Medulla oblongata (tissue), 1 donor: ENCODE measurements around the gene HYAL2.
"Not testable (repeated sequence)": the region's sequence is repeated elsewhere in the genome, so short reads cannot be mapped to it uniquely, and the experiment has no call there.

Experiments
- DNase-seq: peaks from one replicate; pipeline ENCODE4 v3.0.0-alpha.2; 2015; ENCODE audit errors: extremely low spot score

The HYAL2 gene

DNA sequence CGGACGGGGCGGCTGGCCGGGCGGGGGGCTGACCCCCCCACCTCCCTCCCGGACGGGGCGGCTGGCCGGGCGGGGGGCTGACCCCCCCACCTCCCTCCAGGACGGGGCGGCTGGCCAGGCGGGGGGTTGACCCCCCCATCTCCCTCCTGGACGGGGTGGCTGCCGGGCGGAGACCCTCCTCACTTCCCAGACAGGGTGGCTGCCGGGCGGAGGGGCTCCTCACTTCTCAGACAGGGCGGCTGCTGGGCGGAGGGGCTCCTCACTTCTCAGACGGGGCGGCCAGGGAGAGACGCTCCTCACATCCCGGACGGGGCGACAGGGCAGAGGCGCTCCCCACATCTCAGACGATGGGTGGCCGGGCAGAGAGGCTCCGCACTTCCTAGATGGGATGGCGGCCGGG is 10.5 kb downstream of the HYAL2 start:
- DNase-seq = not testable (repeated sequence)

DNA sequence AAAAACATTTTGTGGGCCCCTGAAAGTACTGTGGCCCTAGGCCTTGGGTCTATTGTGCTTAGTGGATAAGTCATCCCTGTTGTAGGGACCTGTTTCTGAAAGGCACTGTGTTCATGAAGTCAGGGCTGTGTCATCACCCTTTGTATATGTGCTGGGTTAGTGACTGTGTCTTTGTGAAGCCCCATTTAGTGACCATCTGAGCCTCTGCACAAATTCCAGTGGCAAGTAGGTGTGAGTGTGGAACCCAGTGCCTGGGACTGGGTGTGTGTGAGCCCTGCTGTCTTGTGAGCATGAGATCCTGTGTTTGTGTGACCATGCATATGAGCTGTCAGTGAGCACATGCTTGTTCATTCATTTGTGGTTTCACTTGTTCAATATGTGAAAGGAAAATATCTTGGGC is 17.9 kb downstream of the HYAL2 start:
- no peak for DNase-seq

DNA sequence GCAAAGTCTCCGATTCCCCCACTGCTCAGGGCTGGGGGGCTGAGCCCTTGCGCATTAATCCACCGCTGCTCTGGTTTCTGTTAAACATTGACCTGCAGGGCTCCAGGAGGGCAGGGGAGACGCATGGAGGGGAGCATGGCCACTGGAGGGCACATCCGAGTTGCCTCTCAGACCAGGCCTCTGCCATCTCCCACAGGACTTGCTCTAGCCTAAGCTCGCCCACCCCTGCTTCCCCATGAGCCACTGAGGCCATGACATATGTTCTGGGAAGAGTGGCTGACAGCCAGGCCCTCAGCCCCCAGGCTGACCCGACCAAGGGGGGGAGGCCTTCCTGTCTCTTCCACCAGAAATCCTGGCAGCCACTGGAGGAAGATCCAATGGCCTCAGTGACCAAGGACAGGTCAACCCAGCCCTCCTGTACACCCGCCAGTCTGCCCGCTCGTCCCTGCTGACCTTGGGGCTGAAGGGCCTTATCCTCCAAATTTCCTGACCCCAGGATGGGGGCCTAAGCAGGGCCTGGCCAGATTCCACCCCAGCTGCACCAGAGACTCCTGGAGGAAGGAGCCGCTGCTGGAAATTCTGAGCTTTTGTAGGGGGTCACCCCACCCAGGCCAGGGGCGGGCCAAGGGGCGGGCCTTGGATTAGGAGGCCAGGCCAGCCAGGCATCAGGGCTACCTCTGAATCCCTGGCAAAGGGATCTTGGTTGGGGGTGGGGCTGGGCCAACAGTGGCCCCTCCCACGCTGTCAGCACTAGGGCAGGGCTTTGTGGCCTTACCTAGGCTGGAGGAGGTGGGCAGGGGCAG is 19.3 kb downstream of the HYAL2 start, which contains the start of gene HYAL1:
TSS of gene HYAL1 (minus strand) at position 562 of the 803 bp plus-strand sequence. CDS start 618 bp downstream, outside the sequence.
- no peak for DNase-seq

DNA sequence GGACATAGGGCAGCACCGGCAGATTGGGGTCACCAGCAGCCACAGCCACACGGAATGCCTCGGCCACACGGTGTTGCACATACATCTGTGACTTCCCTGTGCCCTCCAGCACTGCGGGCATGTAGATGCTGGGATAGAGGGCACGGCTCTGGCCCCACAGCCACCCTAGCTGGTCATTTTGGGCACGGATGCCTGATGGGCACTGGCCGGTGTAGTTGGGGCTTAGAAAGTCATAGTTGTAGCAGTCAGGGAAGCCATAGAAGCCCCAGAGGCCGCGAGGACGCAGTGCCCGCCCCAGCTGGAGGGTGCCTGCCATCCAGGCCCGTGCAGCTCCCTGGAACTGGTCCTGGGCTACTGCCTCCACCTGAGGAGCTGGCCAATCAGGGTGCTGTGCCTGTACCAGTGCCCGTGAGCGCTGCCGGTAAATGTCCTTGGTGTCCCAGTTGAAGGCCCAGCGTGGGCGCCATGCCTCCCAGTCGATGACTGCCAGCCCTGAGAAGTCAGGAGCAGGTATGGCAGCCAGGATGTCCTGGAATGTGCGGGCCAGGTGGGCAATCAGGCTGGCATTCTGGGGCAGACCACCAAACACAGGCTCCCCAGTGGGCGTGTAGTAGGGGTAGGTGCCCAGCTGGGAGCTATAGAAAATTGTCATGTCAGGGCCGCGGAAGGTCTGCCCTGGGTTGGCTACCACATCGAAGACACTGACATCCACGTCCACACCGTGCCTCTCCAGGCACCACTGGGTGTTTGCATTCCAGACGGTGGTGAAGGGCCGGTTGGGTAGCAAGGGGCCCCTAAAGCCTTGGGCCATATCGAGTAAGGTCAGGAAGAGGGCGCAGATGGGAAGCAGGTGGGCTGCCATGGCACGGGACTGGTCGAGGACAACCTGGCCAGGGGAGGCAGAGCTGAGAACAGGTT is 20.2 kb downstream of the HYAL2 start:
- DNase-seq = no peak

DNA sequence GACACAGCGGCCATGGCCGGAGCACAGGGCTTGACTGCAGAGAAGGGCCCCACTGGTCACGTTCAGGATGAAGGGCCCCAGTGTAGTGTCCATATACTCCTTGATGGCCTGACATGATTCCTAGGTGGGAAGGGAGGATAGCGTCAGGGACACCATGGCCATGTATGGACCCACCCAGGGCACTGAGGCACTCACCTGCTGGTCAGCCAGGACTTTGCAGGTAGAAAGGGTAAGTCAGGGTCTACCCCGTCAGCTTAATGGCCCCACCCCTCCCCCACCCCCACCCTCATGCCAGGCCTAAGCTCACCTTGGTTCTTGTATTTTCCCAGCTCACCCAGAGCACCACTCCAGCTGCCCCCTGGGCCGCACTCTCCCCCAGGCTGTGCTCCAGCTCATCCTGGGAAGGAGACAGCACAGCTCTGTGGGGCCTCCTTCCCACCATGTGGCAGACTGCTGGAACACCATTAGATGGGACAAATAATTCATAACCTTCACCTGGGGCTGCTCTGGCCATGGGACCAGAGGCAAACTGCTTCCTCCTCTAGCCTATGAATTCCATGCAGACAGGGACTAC is 21.8 kb downstream of the HYAL2 start:
- DNase-seq = no peak

DNA sequence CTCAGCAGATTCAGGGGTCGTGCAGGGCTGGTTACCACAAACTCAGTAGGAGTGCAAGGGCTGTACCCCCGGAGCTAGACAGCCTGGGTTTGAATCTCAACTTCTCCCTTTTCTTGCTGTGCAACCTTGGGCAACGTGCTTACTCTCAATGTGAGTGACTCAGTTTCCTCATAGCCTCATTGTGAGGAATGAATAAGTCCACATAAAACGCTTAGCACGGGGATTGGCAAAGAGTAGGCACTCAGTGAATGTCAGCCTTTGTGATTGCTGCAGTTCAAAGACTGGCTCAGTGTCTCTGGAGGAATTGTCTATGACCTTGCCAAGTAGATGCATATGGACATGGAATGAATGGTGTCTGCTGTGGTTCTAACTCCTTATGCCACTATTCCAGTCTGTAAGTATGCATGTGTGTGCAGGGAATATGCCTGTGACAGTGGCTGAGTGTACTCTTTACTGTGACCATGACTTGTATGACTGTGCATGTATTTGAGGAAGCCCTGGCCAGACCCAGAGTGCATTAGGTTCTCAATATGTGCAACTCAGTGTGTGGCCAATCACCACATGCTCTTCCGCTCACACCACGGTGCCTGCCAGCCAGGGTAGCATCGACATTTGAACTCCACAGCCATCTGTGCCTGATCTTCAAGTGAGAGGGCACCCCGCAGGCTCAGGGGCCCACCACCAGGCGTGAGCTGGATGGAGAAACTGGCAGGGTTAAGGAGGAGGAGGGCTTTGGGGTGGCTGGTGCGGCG is 22.4 kb downstream of the HYAL2 start:
- DNase-seq = peak; percentile 92

DNA sequence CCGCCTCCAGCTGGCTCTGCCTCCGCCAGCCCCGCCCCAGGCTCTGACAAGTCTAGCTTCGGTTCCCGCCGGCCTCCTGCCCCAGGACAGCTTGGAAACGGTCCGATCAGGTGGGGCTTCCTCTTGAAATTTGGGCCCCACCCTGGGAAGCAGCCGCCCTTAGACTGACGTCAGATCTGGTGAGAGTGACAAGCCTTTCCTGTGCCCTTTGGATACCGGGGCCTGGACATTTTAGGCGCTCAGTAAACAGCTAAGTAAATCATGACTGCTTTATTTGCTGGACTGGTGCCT is 23.0 kb downstream of the HYAL2 start:
- no peak for DNase-seq

DNA sequence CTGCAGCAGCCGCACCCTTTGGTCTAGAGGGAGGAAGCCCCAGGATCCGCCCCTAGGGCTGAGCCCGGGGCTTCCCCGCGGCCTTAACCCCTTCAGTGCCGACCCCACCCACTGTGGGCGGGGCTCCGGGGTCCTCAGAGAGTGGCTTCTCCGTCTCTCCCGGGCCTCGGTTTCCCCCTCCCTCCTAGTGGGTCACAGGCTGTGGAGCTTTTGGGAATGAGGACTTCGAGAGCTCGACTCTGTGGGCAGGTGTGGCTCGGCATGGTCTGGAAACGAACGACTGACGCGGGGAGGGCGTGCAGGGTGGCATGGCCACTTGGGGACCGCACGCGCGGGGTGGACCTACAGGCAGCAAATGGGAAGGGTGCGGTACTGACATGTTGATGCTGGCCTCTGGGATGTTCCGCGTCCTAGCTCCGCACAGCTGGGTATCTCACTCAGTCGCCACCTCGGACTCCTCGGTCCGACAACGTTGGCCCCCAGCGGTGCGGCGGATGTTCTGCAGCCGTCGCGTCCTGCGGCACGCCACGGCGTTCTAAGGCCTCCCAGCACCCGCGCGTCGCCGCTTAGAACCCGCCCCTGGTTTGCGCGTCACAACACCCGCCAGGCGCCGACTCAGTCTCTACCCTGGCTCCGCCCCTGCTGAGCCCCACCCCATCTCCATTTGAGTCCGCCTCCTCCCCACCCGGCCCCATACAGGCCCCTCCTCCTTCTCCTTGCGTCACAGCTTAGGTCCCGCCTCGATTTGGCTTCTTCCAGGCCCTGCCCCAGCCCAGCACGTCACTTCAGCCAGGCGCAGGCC is 23.5 kb downstream of the HYAL2 start, which contains the start of the genes HYAL3 and NAA80:
TSS of gene HYAL3 (minus strand) at position 570 of the 802 bp plus-strand sequence. CDS start 3,803 bp downstream, outside the sequence.
TSS of gene NAA80 (minus strand) at position 570 of the 802 bp plus-strand sequence. CDS start 1,942 bp downstream, outside the sequence.
- DNase-seq = peak; percentile 100

DNA sequence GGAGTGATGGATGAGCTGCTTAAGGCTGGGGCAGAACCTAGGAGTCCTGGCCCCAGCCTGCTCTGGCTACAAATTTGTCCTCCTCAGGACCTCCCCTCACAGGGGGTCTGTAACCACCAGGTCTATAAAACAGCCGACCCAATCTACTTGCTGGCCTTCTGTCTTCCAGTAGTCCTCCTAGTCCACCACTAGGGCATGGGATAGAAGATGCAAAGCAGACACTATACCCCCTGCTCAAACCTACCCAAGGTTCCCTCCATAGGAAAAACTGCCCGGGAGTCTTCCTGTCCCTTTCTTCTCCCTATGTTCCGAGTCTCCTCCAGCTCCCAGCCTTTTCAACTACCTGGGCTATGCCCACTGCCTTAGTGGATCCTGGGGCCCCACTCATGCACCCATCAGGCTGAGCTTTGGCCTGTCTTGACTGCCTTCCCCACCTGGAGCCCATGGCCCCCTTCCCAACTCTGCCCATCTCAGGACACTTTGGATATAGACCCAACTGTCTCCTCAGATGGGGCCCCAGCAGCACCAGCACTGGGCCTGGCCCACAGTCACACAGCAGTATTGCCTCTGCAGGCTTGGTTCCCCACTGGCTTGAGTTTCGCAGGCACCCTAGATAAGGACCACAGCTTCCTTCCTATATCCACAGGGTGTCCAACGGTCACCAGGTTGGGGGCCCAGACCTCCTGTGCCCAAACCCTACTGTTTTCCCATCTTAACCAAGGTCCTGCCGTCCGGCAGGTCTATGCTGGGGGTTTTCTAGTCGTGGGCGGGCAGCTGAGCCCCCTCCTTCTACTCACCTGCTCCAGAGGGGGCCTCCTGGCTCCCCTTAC is 24.4 kb downstream of the HYAL2 start:
- DNase-seq = no peak

DNA sequence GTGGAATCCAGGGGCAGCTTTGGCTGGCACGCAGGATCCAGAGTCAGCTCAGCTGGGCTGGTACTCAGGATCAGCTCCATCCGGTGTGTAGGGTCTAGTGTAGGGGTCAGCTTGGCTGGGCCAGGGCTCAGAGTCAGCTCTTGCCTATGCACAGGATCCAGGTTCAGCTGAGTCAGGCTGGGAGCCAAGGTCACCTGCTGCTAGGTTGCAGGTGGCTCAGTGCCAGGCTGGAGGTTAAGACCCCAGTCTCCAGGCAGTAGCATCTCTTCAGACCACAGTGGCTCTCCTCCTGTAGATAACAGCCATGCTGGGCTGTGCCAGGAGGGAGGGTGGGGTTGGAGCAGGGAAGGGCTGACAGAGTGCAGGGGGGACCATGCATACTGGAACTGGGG is 25.2 kb downstream of the HYAL2 start:
- DNase-seq = no peak

DNA sequence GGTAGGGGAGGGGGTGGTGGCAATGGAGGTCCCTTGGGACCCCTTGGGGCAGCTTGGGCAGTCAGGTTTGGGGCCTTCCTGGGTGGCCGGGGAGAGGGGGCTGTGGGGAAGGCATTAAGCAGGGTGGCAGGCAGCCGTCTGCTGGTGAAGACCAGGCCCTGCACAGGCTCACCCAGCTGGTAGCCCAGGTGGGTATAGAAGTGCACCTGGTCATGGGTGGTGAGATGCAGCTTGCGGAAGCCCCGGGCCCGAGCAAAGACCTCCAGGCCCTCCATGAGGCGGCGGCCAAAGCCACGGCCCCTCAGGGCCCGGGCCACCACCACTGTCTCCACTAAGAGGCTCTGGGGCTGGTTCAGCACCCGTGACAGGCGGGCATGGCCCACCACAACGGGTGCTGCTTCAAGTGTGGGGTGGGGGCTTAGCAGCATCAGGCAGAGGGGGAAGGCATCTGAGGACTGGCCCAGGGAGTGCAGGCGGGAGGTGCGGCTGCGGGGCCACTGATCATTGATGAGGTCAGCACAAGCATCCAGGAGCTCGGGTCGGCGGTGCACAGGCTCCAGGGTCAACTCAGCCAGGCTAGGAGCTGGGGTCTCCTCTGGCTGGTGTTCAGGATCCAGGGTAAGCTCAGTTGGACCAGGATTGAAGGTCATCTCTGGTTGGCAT is 25.7 kb downstream of the HYAL2 start:
- no peak for DNase-seq

DNA sequence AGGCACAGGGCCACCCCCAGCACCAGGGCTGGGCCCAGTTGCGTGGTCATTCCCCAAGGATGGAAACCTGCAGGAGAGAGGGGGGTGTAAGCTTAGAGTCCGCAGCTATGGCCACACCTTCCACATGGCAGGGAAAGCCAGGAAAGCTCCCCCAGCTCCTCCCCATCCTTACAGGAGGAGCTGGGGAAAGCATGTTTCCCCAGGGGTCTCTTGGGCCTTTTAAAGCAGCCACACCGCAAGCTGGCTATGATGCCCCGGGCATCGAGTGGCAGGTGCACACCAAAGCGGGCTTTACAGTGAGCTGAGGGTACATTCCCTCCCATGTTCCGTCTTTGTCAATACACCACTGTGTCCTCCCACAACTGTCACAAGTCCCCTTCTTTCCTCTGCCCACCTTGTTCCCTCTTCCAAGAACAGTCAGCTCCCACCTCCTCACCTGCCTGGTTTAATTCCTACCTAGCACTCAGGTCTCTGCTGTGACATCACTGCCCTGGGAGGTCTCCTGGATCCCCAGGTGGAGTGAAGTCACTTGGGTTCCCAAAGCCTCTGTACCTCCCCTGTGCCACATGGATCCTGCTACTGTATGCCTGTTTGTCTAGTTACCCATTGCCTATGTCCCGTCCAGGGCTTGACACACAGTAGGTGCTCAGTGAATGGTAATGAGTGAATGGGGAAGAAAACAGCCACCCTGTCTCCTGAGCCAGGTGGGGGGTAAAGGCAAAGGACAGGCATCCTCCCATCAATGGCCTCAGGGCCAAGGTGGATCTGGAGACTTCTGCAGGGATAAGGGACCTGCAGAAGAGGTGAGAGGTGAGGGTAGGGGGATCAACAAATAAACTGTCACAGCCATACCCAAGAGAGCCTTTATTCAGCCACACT is 26.8 kb downstream of the HYAL2 start:
- no peak for DNase-seq

DNA sequence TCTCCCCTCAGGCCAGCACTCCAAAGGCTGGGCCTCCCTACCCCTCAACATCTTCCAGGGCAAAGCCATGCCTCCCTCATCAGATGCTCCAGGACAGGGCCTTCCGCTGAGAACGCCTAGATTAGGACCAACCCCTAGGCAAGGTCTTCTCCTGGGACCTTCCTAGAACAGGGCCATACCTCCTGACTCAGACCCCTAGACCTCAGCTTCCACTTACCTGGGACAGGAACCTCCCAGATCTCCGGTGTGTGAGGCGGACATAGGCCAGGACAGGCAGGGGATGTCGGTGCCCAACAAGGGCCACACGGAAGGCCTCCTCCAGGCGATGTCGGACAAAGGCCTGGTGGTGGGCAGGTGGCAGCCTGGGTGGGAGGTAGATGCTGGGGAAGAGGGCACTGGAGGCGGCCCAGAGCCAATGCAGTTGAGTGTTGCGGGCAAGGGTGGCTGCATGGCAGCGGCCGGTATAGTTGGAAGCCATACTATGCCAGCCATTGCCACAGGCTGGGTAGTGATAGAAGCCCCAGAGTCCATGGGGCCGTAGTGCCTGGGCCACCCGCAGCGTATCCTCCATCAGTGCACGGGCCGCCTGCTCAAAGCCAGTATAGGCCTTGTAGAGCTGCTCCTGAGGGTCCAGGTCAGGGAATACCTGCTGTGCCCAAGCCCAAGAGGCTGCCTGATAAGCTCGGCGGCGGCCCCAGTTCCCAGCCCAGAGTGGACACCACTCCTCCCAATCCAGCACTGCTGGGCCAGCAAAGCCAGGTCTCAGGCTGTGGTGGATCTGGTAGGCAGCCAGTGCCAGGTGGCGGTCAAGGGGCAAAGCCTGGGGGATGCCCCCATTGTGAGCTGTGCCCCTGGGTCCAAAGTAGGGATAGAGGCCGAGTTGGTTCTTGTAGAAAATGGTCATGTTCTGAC is 27.8 kb downstream of the HYAL2 start:
- DNase-seq = no peak

DNA sequence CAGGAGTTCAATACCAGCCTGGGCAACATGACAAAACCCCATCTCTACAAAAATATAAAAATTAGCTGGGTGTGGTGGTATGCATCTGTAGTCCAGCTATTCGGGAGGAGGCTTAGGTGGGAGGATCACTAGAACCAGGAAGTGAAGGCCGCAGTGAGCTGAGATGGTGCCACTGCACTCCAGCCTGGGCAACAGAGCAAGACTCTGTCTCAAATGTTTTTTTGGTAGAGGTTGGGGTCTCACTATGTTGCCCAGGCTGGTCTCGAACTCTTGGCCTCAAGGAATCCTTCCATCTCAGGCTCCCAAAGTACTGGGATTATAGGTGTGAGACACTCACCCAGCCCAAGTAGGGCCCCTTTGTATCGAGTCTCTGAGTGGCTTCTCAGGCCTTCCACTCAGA is 28.5 kb downstream of the HYAL2 start:
- no peak for DNase-seq

DNA sequence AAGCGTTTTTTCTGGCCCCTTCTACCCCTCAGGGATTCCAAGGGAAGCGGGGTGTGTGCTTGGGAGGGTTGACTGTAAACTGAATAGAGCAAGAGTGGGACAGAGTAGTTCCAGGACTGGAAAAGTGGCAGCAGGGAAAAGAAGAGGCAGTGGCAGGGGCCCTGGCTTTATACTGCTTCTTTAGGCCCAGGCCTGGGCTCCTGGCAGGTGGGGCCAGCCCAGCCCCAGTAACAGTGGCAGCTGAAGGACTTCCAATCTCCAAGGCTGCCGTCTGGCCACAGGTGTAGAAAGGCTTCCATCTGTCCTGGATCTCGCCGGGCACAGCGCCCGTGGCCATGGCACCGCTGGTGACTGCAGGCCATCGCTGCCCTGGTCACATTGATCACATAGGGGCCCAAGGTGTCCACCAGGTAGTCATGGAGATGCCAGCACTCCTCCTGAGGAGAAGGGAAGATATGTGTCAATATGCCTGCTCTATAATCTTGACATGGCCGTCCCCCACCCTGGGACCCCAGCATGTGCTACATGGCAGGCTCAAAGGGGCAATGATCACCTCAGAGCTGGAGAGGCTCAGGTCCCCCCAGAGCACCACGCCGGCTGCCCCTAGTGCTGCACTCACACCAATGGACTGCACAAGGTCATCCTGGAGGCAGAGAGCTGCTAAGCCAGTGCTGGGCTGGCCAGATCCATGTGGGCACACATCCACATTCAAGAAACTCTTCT is 29.3 kb downstream of the HYAL2 start:
- DNase-seq = no peak
